Transverse colon (tissue), 4 donors: ENCODE measurements around the gene DENND1A. TPM values are rescaled to one million over a fixed set of nuclear protein-coding genes. Genes with fewer than 3 reads are reported as not detected.

Experiments
- DNase-seq: peaks from one replicate; pipeline ENCODE4 v3.0.0-alpha.2; 2019
- H3K27ac ChIP-seq, 4 donors: fragments of 200-600 bp; sonication (generic); 2 replicates each; pipeline ENCODE4 v1.5.1; 2016 to 2018; ENCODE audit warnings: inconsistent platforms in 4 of 4
- H3K27me3 ChIP-seq: fragments of 200-600 bp; sonication (generic); 2 replicates; pipeline ENCODE4 v1.5.1; 2017; ENCODE audit warnings: inconsistent platforms
- H3K36me3 ChIP-seq, 4 donors: fragments of 200-600 bp; sonication (generic); 2 replicates each; pipeline ENCODE4 v1.5.1; 2017 to 2019; ENCODE audit warnings: inconsistent platforms in 4 of 4
- H3K4me1 ChIP-seq, 4 donors: fragments of 200-600 bp; sonication (generic); 2 replicates each; pipeline ENCODE4 v1.5.1; 2017 to 2020; ENCODE audit warnings: inconsistent platforms in 4 of 4
- H3K4me3 ChIP-seq, 4 donors: fragments of 200-600 bp; sonication (generic); 1 replicate in 1 of 4; 2 replicates in 3 of 4; pipeline versions ENCODE4 v1.5.1 to v1.6.1; 2017 to 2019; ENCODE audit warnings: inconsistent platforms in 4 of 4
- H3K9me3 ChIP-seq, 2 donors: fragments of 200-600 bp; sonication (generic); 2 replicates each; pipeline ENCODE4 v1.5.1; 2017 to 2019; ENCODE audit warnings: inconsistent platforms in 2 of 2
- CTCF ChIP-seq, 5 experiments: fragments of 200-600 bp in 3 of 5; fragments of 450-650 bp in 2 of 5; sonication (generic) in 3 of 5; IDR thresholded peaks; 1 replicate in 2 of 5; 2 replicates in 3 of 5; pipeline ENCODE4 v1.5.1; 2016 to 2017; ENCODE audit warnings: antibody characterized with exemption in 5 of 5, inconsistent platforms in 3 of 5, mild to moderate bottlenecking in 2 of 5, moderate library complexity in 1 of 5
- EP300 ChIP-seq: sonication (generic); formaldehyde crosslinking; IDR thresholded peaks from one replicate; pipeline ENCODE4 v1.6.1; 2017; ENCODE audit warnings: antibody characterized with exemption, low read depth
- POLR2A ChIP-seq: fragments of 450-650 bp; IDR thresholded peaks from one replicate; pipeline ENCODE4 v1.6.1; 2016; ENCODE audit warnings: antibody characterized with exemption, mild to moderate bottlenecking, moderate library complexity
- POLR2AphosphoS5 ChIP-seq, 3 donors: sonication (generic); formaldehyde crosslinking; IDR thresholded peaks; one replicate each; pipeline ENCODE4 v1.6.1; 2016; ENCODE audit warnings: antibody characterized with exemption in 3 of 3
- WGBS, 2 donors: methylation state at CpG; one replicate each; pipeline ENCODE4 v1.1.5; 2018; ENCODE audit warnings: low coverage in 1 of 2; 5-methylcytosine and 5-hydroxymethylcytosine counted together
- in situ Hi-C, 4 donors: fragments of 200-750 bp; cut with MboI; loops; one replicate each; pipeline versions ENCODE4 v1.15.0 to v1.15.1; 2017; ENCODE audit warnings: low sequenced_read_pairs in 3 of 4, low pct_ligation_motif_present in 1 of 4, low pct_unique_long_range_greater_than_20kb in 1 of 4
- intact Hi-C: fragments of 100-400 bp; cut with DNase I; formaldehyde crosslinking; loops from one replicate; pipeline ENCODE4 v1.15.1; 2023; ENCODE audit warnings: low total_unique reads
- total RNA-seq, 4 donors: library from RNA; depleted of rRNA; stranded (reverse); fragments of >200 nt; gene quantifications; one replicate each; pipeline ENCODE4 v1.1.0, GENCODE V29; 2016

Gene DENND1A
- total RNA-seq, 4 donors from 2014 or later, result 12.5 to 78.6 (median 40.0) TPM

- intact Hi-C loops, result no loop called here
- Histone ChIP-seq H3K4me3 (no peak overlapping the region), H3K4me1 (peaks cover 0 to under 1% (median 0%) of the 10 kb centered on the region in 4 donors), H3K27me3 (no peaks in the 10 kb centered on the region), H3K36me3 (peaks cover 0 to 21% (median 0%) of the 10 kb centered on the region in 4 donors), H3K9me3 (no peaks in the 10 kb centered on the region), H3K27ac (no peak overlapping the region)
- in situ Hi-C loops, result no loop called here
- 91 to 95% methylated on average over 4 to 9 of the region's 9 CpGs for WGBS, 2 donors
- no peak for DNase-seq
- TF ChIP-seq POLR2AphosphoS5 (IDR thresholded peaks at IDR 0.05) (no peak), EP300 (no peak), POLR2A (no peak), CTCF (IDR thresholded peaks at IDR 0.05) (no peak)
Measured at GRCh38 chr9:123447934-123448646, 481.8 kb downstream of the DENND1A start.

GRCh38 chr9:123445981-123446610 lies 483.8 kb downstream of the DENND1A start:
- Histone ChIP-seq H3K27me3 (no peaks in the 10 kb centered on the region), H3K27ac (no peak overlapping the region), H3K4me3 (no peak overlapping the region), H3K9me3 (no peaks in the 10 kb centered on the region), H3K36me3 (peaks cover 0 to 6% (median 0%) of the 10 kb centered on the region in 4 donors), H3K4me1 (no peaks in the 10 kb centered on the region)
- no peak for DNase-seq
- no peak for TF ChIP-seq EP300
- no peak for TF ChIP-seq CTCF (IDR thresholded peaks at IDR 0.05)
- no peak for TF ChIP-seq POLR2AphosphoS5 (IDR thresholded peaks at IDR 0.05)
- no peak for TF ChIP-seq POLR2A
- in situ Hi-C loops (no loop called here), intact Hi-C loops (no loop called here)
- WGBS, 2 donors, result 95 to 98% methylated on average over 7 to 10 of the region's 10 CpGs

GRCh38 chr9:123445116-123445515 lies 484.8 kb downstream of the DENND1A start:
- in situ Hi-C loops, result no loop called here
- Histone ChIP-seq H3K36me3 (peaks cover 0 to 3% (median 0%) of the 10 kb centered on the region in 4 donors), H3K4me3 (no peak overlapping the region), H3K27me3 (no peaks in the 10 kb centered on the region), H3K4me1 (no peaks in the 10 kb centered on the region), H3K27ac (no peak overlapping the region), H3K9me3 (no peaks in the 10 kb centered on the region)
- no peak for DNase-seq
- intact Hi-C loops, result no loop called here
- TF ChIP-seq POLR2A, result no peak
- no peak for TF ChIP-seq POLR2AphosphoS5 (IDR thresholded peaks at IDR 0.05)
- TF ChIP-seq CTCF (IDR thresholded peaks at IDR 0.05), result no peak
- TF ChIP-seq EP300, result no peak
- 95 to 100% methylated on average over 3 to 7 of the region's 7 CpGs for WGBS, 2 donors

GRCh38 chr9:123441769-123442168 lies 488.2 kb downstream of the DENND1A start:
- Histone ChIP-seq H3K36me3 (peaks cover 0 to 18% (median 3%) of the 10 kb centered on the region in 4 donors), H3K27ac (no peak overlapping the region), H3K27me3 (no peaks in the 10 kb centered on the region), H3K4me1 (no peaks in the 10 kb centered on the region), H3K4me3 (no peak overlapping the region), H3K9me3 (no peaks in the 10 kb centered on the region)
- TF ChIP-seq CTCF (IDR thresholded peaks at IDR 0.05) (no peak), EP300 (no peak), POLR2A (no peak), POLR2AphosphoS5 (IDR thresholded peaks at IDR 0.05) (no peak)
- in situ Hi-C loops, result no loop called here
- intact Hi-C loops, result no loop called here
- no peak for DNase-seq
